ENCODE results near the gene SH3BGRL2. TPM values are rescaled to one million over a fixed set of nuclear protein-coding genes. Genes with fewer than 3 reads are reported as not detected.

The SH3BGRL2 gene
- total RNA-seq, 1 experiment from 2014 or later: 13.8 TPM

GRCh38 chr6:79670789-79671188 is 39.7 kb downstream of the SH3BGRL2 start:
- Mint-ChIP-seq H3K36me3 (peaks cover 10% of the 10 kb centered on the region), H3K27me3 (ENCODE audit: low read depth) (no peaks in the 10 kb centered on the region), H3K4me1 (peaks cover 37% of the 10 kb centered on the region), H3K9me3 (no peaks in the 10 kb centered on the region), H3K27ac (peak overlapping the region; percentile 38; the same call in 1 of the 2 replicates), H3K4me3 (no peak overlapping the region)
- DNase-seq (ENCODE audit: low spot score): no peak
- CTCF ChIA-PET: interaction anchor here (0.7 kb wide), 1 partner anchor 199 kb away, joined by 3 read pairs; no protein-coding TSS in a partner anchor
- ATAC-seq: peak; percentile 25; the same call in 1 of the 2 replicates
- no peak for TF ChIP-seq ZNF121 (CRISPR knock-in tag; IDR thresholded peaks at IDR 0.05)
- no peak for TF ChIP-seq ZNF416 (CRISPR knock-in tag; IDR thresholded peaks at IDR 0.05)
- peak; percentile 28; the same call in 1 of the 2 replicates for TF ChIP-seq NFYB (CRISPR knock-in tag; conservative IDR thresholded peaks at IDR 0.05; ENCODE audit: low read depth)
- no peak for TF ChIP-seq CREB1 (CRISPR knock-in tag; IDR thresholded peaks at IDR 0.05)
- peak; percentile 71 for TF ChIP-seq USF2 (CRISPR knock-in tag; IDR thresholded peaks at IDR 0.05)
- TF ChIP-seq JAZF1 (CRISPR knock-in tag; IDR thresholded peaks at IDR 0.05): no peak
- TF ChIP-seq CBFB (CRISPR knock-in tag; IDR thresholded peaks at IDR 0.05; ENCODE audit: low read depth): no peak
- TF ChIP-seq PRRX2 (CRISPR knock-in tag; IDR thresholded peaks at IDR 0.05): no peak
- POLR2A ChIA-PET: no interaction called here

GRCh38 chr6:79671600-79672266 is 40.6 kb downstream of the SH3BGRL2 start:
- peaks cover 28% of the 10 kb centered on the region for H3K4me1 Mint-ChIP-seq
- no peaks in the 10 kb centered on the region for H3K9me3 Mint-ChIP-seq
- no peak overlapping the region for H3K4me3 Mint-ChIP-seq
- TF ChIP-seq E2F5 (CRISPR knock-in tag; IDR thresholded peaks at IDR 0.05) (no peak), PREB (CRISPR knock-in tag; IDR thresholded peaks at IDR 0.05; ENCODE audit: borderline replicate concordance) (no peak), ZSCAN18 (CRISPR knock-in tag; IDR thresholded peaks at IDR 0.05) (no peak), NFE2L1 (CRISPR knock-in tag; IDR thresholded peaks at IDR 0.05) (no peak), ZNF317 (CRISPR knock-in tag; IDR thresholded peaks at IDR 0.05; ENCODE audit: borderline replicate concordance, low read depth) (no peak), TCF7 (CRISPR knock-in tag; IDR thresholded peaks at IDR 0.05; ENCODE audit: low read depth) (no peak)
- TF ChIP-seq, protein P1, sequence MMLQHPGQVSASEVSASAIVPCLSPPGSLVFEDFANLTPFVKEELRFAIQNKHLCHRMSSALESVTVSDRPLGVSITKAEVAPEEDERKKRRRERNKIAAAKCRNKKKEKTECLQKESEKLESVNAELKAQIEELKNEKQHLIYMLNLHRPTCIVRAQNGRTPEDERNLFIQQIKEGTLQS (CRISPR knock-in tag; conservative IDR thresholded peaks at IDR 0.05): no peak
- TF ChIP-seq, protein P2, sequence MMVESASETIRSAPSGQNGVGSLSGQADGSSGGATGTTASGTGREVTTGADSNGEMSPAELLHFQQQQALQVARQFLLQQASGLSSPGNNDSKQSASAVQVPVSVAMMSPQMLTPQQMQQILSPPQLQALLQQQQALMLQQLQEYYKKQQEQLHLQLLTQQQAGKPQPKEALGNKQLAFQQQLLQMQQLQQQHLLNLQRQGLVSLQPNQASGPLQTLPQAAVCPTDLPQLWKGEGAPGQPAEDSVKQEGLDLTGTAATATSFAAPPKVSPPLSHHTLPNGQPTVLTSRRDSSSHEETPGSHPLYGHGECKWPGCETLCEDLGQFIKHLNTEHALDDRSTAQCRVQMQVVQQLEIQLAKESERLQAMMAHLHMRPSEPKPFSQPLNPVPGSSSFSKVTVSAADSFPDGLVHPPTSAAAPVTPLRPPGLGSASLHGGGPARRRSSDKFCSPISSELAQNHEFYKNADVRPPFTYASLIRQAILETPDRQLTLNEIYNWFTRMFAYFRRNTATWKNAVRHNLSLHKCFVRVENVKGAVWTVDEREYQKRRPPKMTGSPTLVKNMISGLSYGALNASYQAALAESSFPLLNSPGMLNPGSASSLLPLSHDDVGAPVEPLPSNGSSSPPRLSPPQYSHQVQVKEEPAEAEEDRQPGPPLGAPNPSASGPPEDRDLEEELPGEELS (CRISPR knock-in tag; IDR thresholded peaks at IDR 0.05): no peak
- TF ChIP-seq, protein P3, sequence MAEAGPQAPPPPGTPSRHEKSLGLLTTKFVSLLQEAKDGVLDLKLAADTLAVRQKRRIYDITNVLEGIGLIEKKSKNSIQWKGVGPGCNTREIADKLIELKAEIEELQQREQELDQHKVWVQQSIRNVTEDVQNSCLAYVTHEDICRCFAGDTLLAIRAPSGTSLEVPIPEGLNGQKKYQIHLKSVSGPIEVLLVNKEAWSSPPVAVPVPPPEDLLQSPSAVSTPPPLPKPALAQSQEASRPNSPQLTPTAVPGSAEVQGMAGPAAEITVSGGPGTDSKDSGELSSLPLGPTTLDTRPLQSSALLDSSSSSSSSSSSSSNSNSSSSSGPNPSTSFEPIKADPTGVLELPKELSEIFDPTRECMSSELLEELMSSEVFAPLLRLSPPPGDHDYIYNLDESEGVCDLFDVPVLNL (CRISPR knock-in tag; IDR thresholded peaks at IDR 0.05; ENCODE audit: borderline replicate concordance, low read depth): no peak
- peak overlapping the region; percentile 29 for H3K27ac Mint-ChIP-seq
- DNase-seq (ENCODE audit: low spot score) (no peak), ATAC-seq (peak; percentile 70)
- peaks cover 10% of the 10 kb centered on the region for H3K36me3 Mint-ChIP-seq
- CTCF ChIA-PET: interaction anchor here (0.6 to 2.3 kb wide), 8 partner anchors 9 to 241 kb away, joined by 3 to 10 read pairs (median 5); partner anchors contain the start of genes LCA5 and SH3BGRL2
- POLR2A ChIA-PET: no interaction called here
- no peaks in the 10 kb centered on the region for H3K27me3 Mint-ChIP-seq (ENCODE audit: low read depth)
